Fibroblast of villous mesenchyme (primary cell): ENCODE data around the gene SPPL2A. TPM values are rescaled to one million over a fixed set of nuclear protein-coding genes. Genes with fewer than 3 reads are reported as not detected.

Experiments used
- DNase-seq: peaks from one replicate; pipeline ENCODE4 v3.0.0-alpha.2; 2010; ENCODE audit warnings: low read depth
- H3K4me3 ChIP-seq: 2 replicates; pipeline ENCODE4 v1.5.1; 2011; ENCODE audit warnings: low read depth, mild to moderate bottlenecking, low read length
- CTCF ChIP-seq: IDR thresholded peaks from 2 replicates; pipeline ENCODE4 v1.5.1; 2012; ENCODE audit warnings: low read depth, mild to moderate bottlenecking, low read length; ENCODE audit not compliant: insufficient read depth
- total RNA-seq: library from RNA; depleted of rRNA; stranded (reverse); fragments of >200 nt; gene quantifications from 2 replicates; pipeline ENCODE4 v1.2.3, GENCODE V29; 2012

Gene SPPL2A
- total RNA-seq, 1 donor = 75.6 TPM

GRCh38 chr15:50681467-50681866 is 84.0 kb downstream of the SPPL2A start:
- no peak for DNase-seq
- no peak overlapping the region for H3K4me3 ChIP-seq
- no peak for TF ChIP-seq CTCF

- no peak for TF ChIP-seq CTCF
- H3K4me3 ChIP-seq = no peak overlapping the region
Measured at GRCh38 chr15:50676799-50677483, 88.6 kb downstream of the SPPL2A start.

GRCh38 chr15:50675535-50676144 is 89.9 kb downstream of the SPPL2A start:
- DNase-seq = peak; percentile 58
- TF ChIP-seq CTCF = peak; percentile 66
- no peak overlapping the region for H3K4me3 ChIP-seq

More at GRCh38 chr15:50676799-50677483, 88.6 kb downstream of the SPPL2A start:
- DNase-seq = peak; percentile 68

- TF ChIP-seq CTCF = no peak
- no peak overlapping the region for H3K4me3 ChIP-seq
- DNase-seq = no peak
Measured at GRCh38 chr15:50670115-50670514, 95.4 kb downstream of the SPPL2A start.

GRCh38 chr15:50669611-50670010 is 95.9 kb downstream of the SPPL2A start:
- H3K4me3 ChIP-seq = no peak overlapping the region
- TF ChIP-seq CTCF = no peak
- DNase-seq = no peak

GRCh38 chr15:50665938-50666337 is 99.6 kb downstream of the SPPL2A start:
- H3K4me3 ChIP-seq = no peak overlapping the region
- no peak for TF ChIP-seq CTCF
- no peak for DNase-seq
